Neural progenitor cell (in vitro differentiated cells): Measurements from ENCODE around the gene ADRB1. TPM values are rescaled to one million over a fixed set of nuclear protein-coding genes. Genes with fewer than 3 reads are reported as not detected.

Experiments
- DNase-seq: peaks from one replicate; pipeline ENCODE4 v3.0.0-alpha.2; 2016; ENCODE audit warnings: low spot score
- H2AFZ ChIP-seq: fragments of 200-600 bp; sonication (generic); replicated peaks from 2 replicates; pipeline ENCODE4 v1.6.1; 2016; ENCODE audit warnings: antibody characterized with exemption
- H3F3A ChIP-seq: fragments of 200-600 bp; sonication (generic); 2 replicates; pipeline ENCODE4 v1.6.1; 2016; ENCODE audit warnings: antibody characterized with exemption, low read depth
- H3K27ac ChIP-seq: fragments of 200-600 bp; sonication (generic); 2 replicates; pipeline ENCODE4 v1.5.1; 2016; ENCODE audit warnings: mild to moderate bottlenecking
- H3K27me3 ChIP-seq: fragments of 200-600 bp; sonication (generic); 2 replicates; pipeline ENCODE4 v1.6.1; 2016; ENCODE audit warnings: mild to moderate bottlenecking, moderate library complexity
- H3K36me3 ChIP-seq: fragments of 200-600 bp; sonication (generic); 2 replicates; pipeline ENCODE4 v1.5.1; 2016
- H3K4me1 ChIP-seq: fragments of 200-600 bp; sonication (generic); 2 replicates; pipeline ENCODE4 v1.6.1; 2016; ENCODE audit warnings: mixed run types
- H3K4me2 ChIP-seq: fragments of 200-600 bp; sonication (generic); 2 replicates; pipeline ENCODE4 v1.6.1; 2016
- H3K4me3 ChIP-seq: fragments of 200-600 bp; sonication (generic); 2 replicates; pipeline ENCODE4 v1.5.1; 2016
- H3K79me2 ChIP-seq: fragments of 200-600 bp; sonication (generic); 2 replicates; pipeline ENCODE4 v1.6.1; 2016; ENCODE audit warnings: low read depth
- H3K9ac ChIP-seq: fragments of 200-600 bp; sonication (generic); 2 replicates; pipeline ENCODE4 v1.6.1; 2016
- H3K9me3 ChIP-seq: fragments of 200-600 bp; sonication (generic); 2 replicates; pipeline ENCODE4 v1.5.1; 2016; ENCODE audit warnings: low read depth
- H4K20me1 ChIP-seq: fragments of 200-600 bp; sonication (generic); 2 replicates; pipeline ENCODE4 v1.6.1; 2016; ENCODE audit warnings: low read depth
- H3K27ac Mint-ChIP-seq: 3 replicates; pipeline ENCODE4 v1.8.0; 2021; ENCODE audit warnings: mixed read lengths
- H3K27me3 Mint-ChIP-seq: 2 replicates; pipeline ENCODE4 v1.8.0; 2022; ENCODE audit warnings: low read depth, mild to moderate bottlenecking, inconsistent platforms, moderate library complexity, mixed read lengths; ENCODE audit not compliant: insufficient read depth
- H3K36me3 Mint-ChIP-seq: 3 replicates; pipeline ENCODE4 v1.8.0; 2021; ENCODE audit warnings: mixed read lengths
- H3K4me1 Mint-ChIP-seq: 3 replicates; pipeline ENCODE4 v1.8.0; 2021; ENCODE audit warnings: mixed read lengths
- H3K4me3 Mint-ChIP-seq: 3 replicates; pipeline ENCODE4 v1.8.0; 2021; ENCODE audit warnings: mild to moderate bottlenecking, moderate library complexity, mixed read lengths
- H3K9me3 Mint-ChIP-seq: 3 replicates; pipeline ENCODE4 v1.8.0; 2020; ENCODE audit warnings: mixed read lengths
- EZH2 ChIP-seq: fragments of 200-600 bp; sonication (generic); IDR thresholded peaks from 2 replicates; pipeline ENCODE4 v1.6.1; 2017; ENCODE audit warnings: antibody characterized with exemption, mild to moderate bottlenecking, moderate library complexity
- EZH2phosphoT487 ChIP-seq: fragments of 200-600 bp; sonication (generic); IDR thresholded peaks from 2 replicates; pipeline ENCODE4 v1.6.1; 2017; ENCODE audit warnings: antibody characterized with exemption
- total RNA-seq: library from RNA; depleted of rRNA; stranded (reverse); fragments of >200 nt; gene quantifications from 2 replicates; pipeline ENCODE4 v1.2.3, GENCODE V29; 2015; ENCODE audit warnings: low replicate concordance
- TF ChIP-seq, protein P1 (sequence below): fragments of 200-600 bp; sonication (generic); IDR thresholded peaks from 2 replicates; pipeline ENCODE4 v1.5.1; 2017; ENCODE audit warnings: antibody characterized with exemption, mild to moderate bottlenecking

Gene ADRB1
- total RNA-seq, 1 donor from 2014 or later: not detected

DNA sequence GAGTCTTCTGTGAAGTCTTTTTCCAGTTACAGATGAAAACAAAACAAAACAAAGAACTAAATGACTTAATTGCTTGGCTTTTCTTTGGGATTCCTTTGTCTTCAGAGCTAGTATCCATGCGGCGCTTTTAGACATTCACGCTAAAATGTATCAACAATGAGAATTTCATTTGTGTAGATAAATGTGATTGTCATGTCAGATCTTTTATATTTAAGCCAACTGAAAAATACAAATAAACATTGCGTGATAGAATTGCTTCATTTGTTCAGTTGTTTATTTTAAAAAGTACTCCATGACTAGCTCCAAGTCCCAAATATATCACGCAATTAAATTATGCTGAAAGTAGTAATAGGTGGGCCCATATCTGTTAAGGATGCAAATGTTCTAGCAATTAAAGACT lies 7.9 kb upstream of the ADRB1 start:
- Histone ChIP-seq H3K79me2 (no peaks in the 10 kb centered on the region), H2AFZ (no peak overlapping the region)
- H3K27me3 Mint-ChIP-seq: peaks cover 11% of the 10 kb centered on the region

DNA sequence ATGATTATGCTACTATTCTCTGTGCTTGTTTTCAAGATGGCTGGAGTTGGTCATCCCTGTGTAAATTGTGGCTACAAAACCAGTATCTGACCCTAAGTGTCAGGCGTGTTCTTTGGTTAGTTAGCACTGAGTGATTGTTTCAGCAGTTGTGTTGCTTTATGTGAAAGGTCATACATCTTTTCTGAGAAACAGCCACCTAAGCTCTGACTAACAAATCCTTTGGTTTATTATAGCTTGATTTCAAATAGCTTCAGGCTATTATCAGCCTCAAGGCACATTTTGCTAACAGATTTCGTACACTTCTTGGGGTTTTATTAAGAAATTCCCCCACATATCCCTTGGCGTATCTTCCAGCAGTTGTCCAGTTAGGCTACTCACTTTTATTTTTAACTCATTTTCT lies 4.8 kb upstream of the ADRB1 start:
- no peaks in the 10 kb centered on the region for H3K36me3 ChIP-seq
- Mint-ChIP-seq H3K4me3 (no peak overlapping the region), H3K36me3 (no peaks in the 10 kb centered on the region), H3K9me3 (peaks cover 4% of the 10 kb centered on the region), H3K27me3 (peaks cover 32% of the 10 kb centered on the region), H3K27ac (no peak overlapping the region), H3K4me1 (peaks cover 6% of the 10 kb centered on the region)
- no peak overlapping the region for H3K9ac ChIP-seq
- H3F3A ChIP-seq: peaks cover 9% of the 10 kb centered on the region
- H3K27ac ChIP-seq: no peak overlapping the region
- TF ChIP-seq, protein P1, sequence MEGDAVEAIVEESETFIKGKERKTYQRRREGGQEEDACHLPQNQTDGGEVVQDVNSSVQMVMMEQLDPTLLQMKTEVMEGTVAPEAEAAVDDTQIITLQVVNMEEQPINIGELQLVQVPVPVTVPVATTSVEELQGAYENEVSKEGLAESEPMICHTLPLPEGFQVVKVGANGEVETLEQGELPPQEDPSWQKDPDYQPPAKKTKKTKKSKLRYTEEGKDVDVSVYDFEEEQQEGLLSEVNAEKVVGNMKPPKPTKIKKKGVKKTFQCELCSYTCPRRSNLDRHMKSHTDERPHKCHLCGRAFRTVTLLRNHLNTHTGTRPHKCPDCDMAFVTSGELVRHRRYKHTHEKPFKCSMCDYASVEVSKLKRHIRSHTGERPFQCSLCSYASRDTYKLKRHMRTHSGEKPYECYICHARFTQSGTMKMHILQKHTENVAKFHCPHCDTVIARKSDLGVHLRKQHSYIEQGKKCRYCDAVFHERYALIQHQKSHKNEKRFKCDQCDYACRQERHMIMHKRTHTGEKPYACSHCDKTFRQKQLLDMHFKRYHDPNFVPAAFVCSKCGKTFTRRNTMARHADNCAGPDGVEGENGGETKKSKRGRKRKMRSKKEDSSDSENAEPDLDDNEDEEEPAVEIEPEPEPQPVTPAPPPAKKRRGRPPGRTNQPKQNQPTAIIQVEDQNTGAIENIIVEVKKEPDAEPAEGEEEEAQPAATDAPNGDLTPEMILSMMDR: no peak
- no peak for TF ChIP-seq EZH2
- H3K4me3 ChIP-seq: no peak overlapping the region
- H4K20me1 ChIP-seq: peaks cover 7% of the 10 kb centered on the region
- no peak overlapping the region for H2AFZ ChIP-seq
- H3K27me3 ChIP-seq: peaks cover 53% of the 10 kb centered on the region
- no peaks in the 10 kb centered on the region for H3K9me3 ChIP-seq
- peaks cover 5% of the 10 kb centered on the region for H3K4me1 ChIP-seq
- no peak for DNase-seq
- H3K4me2 ChIP-seq: no peak overlapping the region
- no peaks in the 10 kb centered on the region for H3K79me2 ChIP-seq

More for the DNA sequence above, 7.9 kb upstream of the ADRB1 start:
- Mint-ChIP-seq H3K27ac (no peak overlapping the region), H3K36me3 (no peaks in the 10 kb centered on the region), H3K4me1 (no peaks in the 10 kb centered on the region), H3K9me3 (no peaks in the 10 kb centered on the region), H3K4me3 (no peak overlapping the region)
- Histone ChIP-seq H3K4me1 (no peaks in the 10 kb centered on the region), H3K27ac (no peak overlapping the region), H3K4me3 (no peak overlapping the region), H3K36me3 (no peaks in the 10 kb centered on the region), H3K4me2 (no peak overlapping the region), H3K9me3 (no peaks in the 10 kb centered on the region), H3K27me3 (peaks cover 22% of the 10 kb centered on the region), H3K9ac (no peak overlapping the region), H3F3A (no peaks in the 10 kb centered on the region), H4K20me1 (no peaks in the 10 kb centered on the region)
- TF ChIP-seq, protein P1: no peak
- TF ChIP-seq EZH2 (no peak), EZH2phosphoT487 (no peak)
- DNase-seq: peak; percentile 4

DNA sequence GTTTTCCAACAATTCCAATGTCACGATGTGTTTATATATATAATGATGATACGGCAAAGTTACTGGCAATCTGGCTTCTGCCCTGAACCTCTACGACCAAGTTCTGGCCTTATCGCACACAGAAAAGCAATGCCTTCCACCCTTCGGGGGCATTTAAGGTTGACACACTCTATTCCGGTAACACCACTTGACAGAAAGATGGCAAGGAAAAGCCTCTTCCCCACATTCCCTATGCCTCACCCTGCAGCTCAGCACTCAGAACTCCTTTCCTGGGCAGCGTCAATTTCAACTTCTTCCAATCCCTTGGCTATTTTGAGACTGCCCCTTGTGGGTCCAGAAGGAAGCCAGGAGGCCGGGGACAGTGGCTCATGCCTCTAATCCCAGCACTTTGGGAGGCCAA lies 2.5 kb upstream of the ADRB1 start:
- H3K27me3 Mint-ChIP-seq: peaks cover 47% of the 10 kb centered on the region
- Histone ChIP-seq H3K79me2 (no peaks in the 10 kb centered on the region), H2AFZ (no peak overlapping the region), H3F3A (peaks cover 9% of the 10 kb centered on the region), H3K4me3 (no peak overlapping the region), H4K20me1 (peaks cover 18% of the 10 kb centered on the region), H3K9me3 (no peaks in the 10 kb centered on the region), H3K9ac (no peak overlapping the region), H3K27me3 (peaks cover 76% of the 10 kb centered on the region), H3K27ac (no peak overlapping the region), H3K36me3 (no peaks in the 10 kb centered on the region), H3K4me1 (peaks cover 5% of the 10 kb centered on the region), H3K4me2 (no peak overlapping the region)
- H3K9me3 Mint-ChIP-seq: peaks cover 4% of the 10 kb centered on the region
- peaks cover 13% of the 10 kb centered on the region for H3K4me1 Mint-ChIP-seq
- no peak overlapping the region for H3K27ac Mint-ChIP-seq
- H3K4me3 Mint-ChIP-seq: peak overlapping the region; percentile 21
- TF ChIP-seq EZH2: no peak
- TF ChIP-seq, protein P1: no peak
- TF ChIP-seq EZH2phosphoT487: no peak
- no peak for DNase-seq
- no peaks in the 10 kb centered on the region for H3K36me3 Mint-ChIP-seq
